ENCODE measurements around the gene NCEH1. TPM values are rescaled to one million over a fixed set of nuclear protein-coding genes. Genes with fewer than 3 reads are reported as not detected.

NCEH1 gene
- total and polyA plus RNA-seq, 8 donors = 2.6 to 26.0 (median 6.3) TPM

- Histone ChIP-seq H3K4me1 (no peaks in the 10 kb centered on the region), H3K36me3 (no peaks in the 10 kb centered on the region), H3K9me3 (no peaks in the 10 kb centered on the region), H3K27me3 (no peaks in the 10 kb centered on the region), H3K27ac (no peak overlapping the region), H3K4me3 (no peak overlapping the region)
- no peak for FAIRE-seq
- intact Hi-C loops (cut with DNase I) = no loop called here
- ATAC-seq = no peak
- TF ChIP-seq, protein P1, sequence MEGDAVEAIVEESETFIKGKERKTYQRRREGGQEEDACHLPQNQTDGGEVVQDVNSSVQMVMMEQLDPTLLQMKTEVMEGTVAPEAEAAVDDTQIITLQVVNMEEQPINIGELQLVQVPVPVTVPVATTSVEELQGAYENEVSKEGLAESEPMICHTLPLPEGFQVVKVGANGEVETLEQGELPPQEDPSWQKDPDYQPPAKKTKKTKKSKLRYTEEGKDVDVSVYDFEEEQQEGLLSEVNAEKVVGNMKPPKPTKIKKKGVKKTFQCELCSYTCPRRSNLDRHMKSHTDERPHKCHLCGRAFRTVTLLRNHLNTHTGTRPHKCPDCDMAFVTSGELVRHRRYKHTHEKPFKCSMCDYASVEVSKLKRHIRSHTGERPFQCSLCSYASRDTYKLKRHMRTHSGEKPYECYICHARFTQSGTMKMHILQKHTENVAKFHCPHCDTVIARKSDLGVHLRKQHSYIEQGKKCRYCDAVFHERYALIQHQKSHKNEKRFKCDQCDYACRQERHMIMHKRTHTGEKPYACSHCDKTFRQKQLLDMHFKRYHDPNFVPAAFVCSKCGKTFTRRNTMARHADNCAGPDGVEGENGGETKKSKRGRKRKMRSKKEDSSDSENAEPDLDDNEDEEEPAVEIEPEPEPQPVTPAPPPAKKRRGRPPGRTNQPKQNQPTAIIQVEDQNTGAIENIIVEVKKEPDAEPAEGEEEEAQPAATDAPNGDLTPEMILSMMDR (IDR thresholded peaks at IDR 0.05) = no peak
- no peak for DNase-seq
- 94 to 95% methylated on average over 5 of the region's 5 CpGs for WGBS, 2 donors
Observed at GRCh38 chr3:172641291-172641690, 69.6 kb downstream of the NCEH1 start.

DNA sequence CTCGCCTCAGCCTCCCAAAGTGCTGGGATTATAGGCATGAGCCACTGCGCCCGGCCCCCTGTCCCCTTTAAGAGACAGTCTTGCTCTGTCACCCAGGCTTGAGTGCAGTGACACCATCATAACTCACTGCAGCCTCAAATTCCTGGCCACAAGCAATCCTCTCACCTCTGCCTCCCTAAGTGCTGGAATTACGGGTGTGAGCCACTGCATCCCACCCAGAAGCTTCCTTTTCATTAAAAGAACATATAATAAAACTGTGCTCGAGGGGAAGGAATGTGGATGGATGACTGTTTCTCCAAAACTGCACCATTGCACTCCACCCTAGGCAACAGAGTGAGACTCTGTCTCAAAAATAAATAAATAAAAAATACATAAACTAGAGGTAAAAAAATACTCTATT, 70.1 kb downstream of the NCEH1 start:
- intact Hi-C loops (cut with DNase I) = no loop called here
- no peak overlapping the region for H3K27ac ChIP-seq
- H3K4me3 ChIP-seq = no peak overlapping the region
- H3K27me3 ChIP-seq = no peaks in the 10 kb centered on the region
- no peaks in the 10 kb centered on the region for H3K36me3 ChIP-seq
- ATAC-seq = no peak
- H3K9me3 ChIP-seq = no peaks in the 10 kb centered on the region
- TF ChIP-seq, protein P1 (IDR thresholded peaks at IDR 0.05) = no peak
- 94 to 97% methylated on average over 5 of the region's 5 CpGs for WGBS, 2 donors
- H3K4me1 ChIP-seq = no peaks in the 10 kb centered on the region
- DNase-seq = no peak
- no peak for FAIRE-seq

- FAIRE-seq = no peak
- no peaks in the 10 kb centered on the region for H3K9me3 ChIP-seq
- no peaks in the 10 kb centered on the region for H3K4me1 ChIP-seq
- TF ChIP-seq, protein P1 (IDR thresholded peaks at IDR 0.05) = no peak
- H3K27me3 ChIP-seq = no peaks in the 10 kb centered on the region
- H3K27ac ChIP-seq = no peak overlapping the region
- 80 to 92% methylated on average over 3 of the region's 3 CpGs for WGBS, 2 donors
- no peak for DNase-seq
- H3K4me3 ChIP-seq = no peak overlapping the region
- intact Hi-C loops (cut with DNase I) = no loop called here
- H3K36me3 ChIP-seq = peaks cover 0 to 10% (median 0%) of the 10 kb centered on the region in 3 donors
- peak in 2 of 4 donors; percentile 28 to 69 for ATAC-seq
Observed at GRCh38 chr3:172635588-172635987, 75.3 kb downstream of the NCEH1 start.

DNA sequence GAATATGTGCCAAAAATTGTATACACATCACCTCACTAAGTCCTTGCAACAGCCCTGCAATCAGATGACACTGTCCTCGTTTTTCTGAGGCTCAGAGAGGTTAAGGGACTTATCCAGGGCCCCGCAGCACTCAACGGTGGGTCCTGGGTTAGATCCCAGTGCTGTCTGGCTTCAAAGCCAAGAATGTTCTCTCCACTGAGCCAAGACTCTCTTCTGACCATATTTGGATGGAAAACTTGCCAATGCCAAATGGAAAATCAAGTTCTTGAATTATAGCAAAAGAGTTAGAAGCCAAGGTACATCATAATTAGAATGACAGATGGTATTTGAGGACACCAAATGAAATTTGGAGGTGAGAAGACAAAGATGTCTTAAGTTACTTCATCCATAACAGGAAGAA, 75.9 kb downstream of the NCEH1 start:
- H3K4me3 ChIP-seq = no peak overlapping the region
- no peak for FAIRE-seq

DNA sequence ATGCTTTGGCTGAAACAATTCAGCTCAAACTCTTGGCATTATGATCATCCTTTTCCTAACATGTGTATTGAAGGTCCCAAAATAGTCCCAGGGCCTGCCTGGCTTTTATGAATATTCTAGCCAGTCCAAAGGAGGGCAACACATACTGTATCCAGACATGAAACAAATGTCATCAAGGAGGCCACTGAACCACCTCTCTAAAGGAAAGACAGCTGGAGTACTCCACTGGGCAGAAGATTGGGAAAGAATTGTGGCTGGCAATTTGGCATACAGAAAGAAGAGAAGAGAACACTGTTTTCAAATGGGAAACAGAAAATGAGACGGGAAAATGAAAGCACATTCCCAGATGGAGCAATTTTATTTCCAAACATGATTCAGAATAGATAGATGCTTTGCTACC, 80.6 kb downstream of the NCEH1 start:
- 73 to 79% methylated on average over 1 of the region's 1 CpG for WGBS, 2 donors
- Histone ChIP-seq H3K9me3 (no peaks in the 10 kb centered on the region), H3K4me3 (no peak overlapping the region), H3K27me3 (no peaks in the 10 kb centered on the region), H3K4me1 (no peaks in the 10 kb centered on the region), H3K27ac (no peak overlapping the region), H3K36me3 (peaks cover 0 to 10% (median 0%) of the 10 kb centered on the region in 3 donors)
- DNase-seq (no peak), ATAC-seq (peak in 1 of 4 donors; percentile 14), FAIRE-seq (no peak)
- intact Hi-C loops (cut with DNase I) = no loop called here
- TF ChIP-seq, protein P1 (IDR thresholded peaks at IDR 0.05) = no peak

More for the DNA sequence above, 75.9 kb downstream of the NCEH1 start:
- DNase-seq (no peak), ATAC-seq (no peak)
- Histone ChIP-seq H3K27ac (no peak overlapping the region), H3K9me3 (no peaks in the 10 kb centered on the region), H3K36me3 (peaks cover 0 to 10% (median 0%) of the 10 kb centered on the region in 3 donors), H3K27me3 (no peaks in the 10 kb centered on the region), H3K4me1 (no peaks in the 10 kb centered on the region)
- intact Hi-C loops (cut with DNase I) = no loop called here
- 69 to 76% methylated on average over 3 of the region's 3 CpGs for WGBS, 2 donors
- TF ChIP-seq, protein P1 (IDR thresholded peaks at IDR 0.05) = no peak
